Measurements from ENCODE around the gene CACNA1H. TPM values are rescaled to one million over a fixed set of nuclear protein-coding genes. Genes with fewer than 3 reads are reported as not detected.

CACNA1H gene
- total and polyA plus RNA-seq, 5 experiments from 2014 or later = 0.03 to 2.7 (median 1.8) TPM

- Mint-ChIP-seq H3K4me3 (no peak overlapping the region), H3K27ac (no peak overlapping the region), H3K27me3 (peaks cover 0 to 8% (median 0%) of the 10 kb centered on the region in 5 donors), H3K9me3 (no peaks in the 10 kb centered on the region), H3K4me1 (no peaks in the 10 kb centered on the region), H3K36me3 (no peaks in the 10 kb centered on the region)
- no peak for DNase-seq
- no peak for ATAC-seq
- POLR2A ChIA-PET = no interaction called here
Measured at GRCh38 chr16:1117176-1117900, 35.6 kb upstream of the CACNA1H start.

GRCh38 chr16:1117926-1118325 is 35.0 kb upstream of the CACNA1H start:
- Mint-ChIP-seq H3K4me1 (no peaks in the 10 kb centered on the region), H3K9me3 (no peaks in the 10 kb centered on the region), H3K27ac (no peak overlapping the region), H3K36me3 (no peaks in the 10 kb centered on the region), H3K27me3 (peaks cover 0 to 8% (median 0%) of the 10 kb centered on the region in 5 donors), H3K4me3 (no peak overlapping the region)
- ATAC-seq = no peak
- no peak for DNase-seq
- POLR2A ChIA-PET = no interaction called here

DNA sequence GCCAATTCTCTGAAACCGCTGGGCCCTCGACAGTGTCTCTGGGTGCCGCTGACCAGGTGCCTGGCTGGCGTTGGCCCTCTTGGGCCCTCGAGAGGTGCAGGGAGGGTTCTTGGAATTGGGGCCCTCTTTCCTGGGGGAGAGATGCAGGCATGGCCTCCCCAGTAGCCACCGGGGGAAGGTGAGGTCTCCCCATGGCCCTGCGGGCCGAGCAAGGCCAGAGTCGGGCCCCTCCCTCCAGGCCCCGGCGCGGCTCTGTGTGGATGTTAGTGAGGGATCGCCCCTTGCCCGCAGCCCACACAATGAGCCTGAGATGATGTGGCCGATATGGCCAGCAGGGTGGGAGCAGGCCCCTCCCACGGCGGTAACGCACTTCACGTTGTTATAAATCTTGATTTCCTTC is 33.8 kb upstream of the CACNA1H start:
- Mint-ChIP-seq H3K4me1 (no peaks in the 10 kb centered on the region), H3K27me3 (peaks cover 0 to 7% (median 0%) of the 10 kb centered on the region in 5 donors), H3K27ac (no peak overlapping the region), H3K9me3 (no peaks in the 10 kb centered on the region), H3K36me3 (no peaks in the 10 kb centered on the region), H3K4me3 (no peak overlapping the region)
- ATAC-seq = no peak
- POLR2A ChIA-PET = no interaction called here
- no peak for DNase-seq

DNA sequence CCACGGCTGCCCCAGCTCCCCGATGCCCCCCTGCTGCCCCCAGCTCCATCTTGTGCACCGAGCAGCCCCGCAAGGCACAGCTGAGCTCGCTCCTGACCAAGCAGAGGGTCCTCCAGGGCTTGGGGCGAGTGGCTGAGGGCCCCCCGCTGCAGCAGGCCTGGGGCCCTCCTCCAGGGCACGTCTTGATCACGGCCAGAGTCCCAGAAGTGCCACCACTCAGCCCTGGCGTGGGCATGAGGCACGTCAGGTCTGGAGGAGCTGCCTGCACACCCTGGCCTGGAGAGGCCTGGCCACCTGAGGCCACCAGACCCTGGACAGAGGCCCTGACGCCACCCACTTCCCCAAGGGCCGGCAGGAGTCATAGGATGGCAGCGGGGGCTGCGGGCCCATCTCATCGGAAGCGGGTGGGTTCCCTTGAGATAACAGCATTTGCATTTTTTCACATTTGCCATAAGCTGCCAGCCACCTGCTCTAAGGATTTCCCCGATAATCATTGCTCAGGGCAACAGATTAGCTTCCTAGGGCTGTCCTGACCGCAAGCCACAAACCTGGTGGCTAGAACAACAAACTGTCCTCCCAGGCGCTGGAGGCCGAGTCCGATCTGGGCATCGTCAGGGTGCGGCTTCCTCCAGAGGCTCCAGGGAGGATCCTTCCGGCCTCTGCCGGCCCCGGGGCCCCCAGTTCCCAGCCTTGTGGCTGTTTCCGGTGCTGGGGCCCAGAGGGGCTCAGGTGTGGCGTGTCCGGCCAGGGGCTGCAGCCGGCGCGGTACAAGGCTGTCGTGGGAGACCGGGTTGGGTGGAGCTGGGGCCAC is 32.9 kb upstream of the CACNA1H start:
- POLR2A ChIA-PET = no interaction called here
- ATAC-seq = no peak
- Mint-ChIP-seq H3K27me3 (peaks cover 0 to 5% (median 0%) of the 10 kb centered on the region in 5 donors), H3K9me3 (no peaks in the 10 kb centered on the region), H3K27ac (no peak overlapping the region), H3K4me3 (no peak overlapping the region), H3K4me1 (no peaks in the 10 kb centered on the region), H3K36me3 (no peaks in the 10 kb centered on the region)
- no peak for DNase-seq

GRCh38 chr16:1120577-1120941 is 32.3 kb upstream of the CACNA1H start:
- Mint-ChIP-seq H3K27ac (no peak overlapping the region), H3K4me1 (no peaks in the 10 kb centered on the region), H3K27me3 (peaks cover 0 to 3% (median 0%) of the 10 kb centered on the region in 5 donors), H3K9me3 (no peaks in the 10 kb centered on the region), H3K36me3 (no peaks in the 10 kb centered on the region), H3K4me3 (no peak overlapping the region)
- POLR2A ChIA-PET = no interaction called here
- ATAC-seq = no peak
- no peak for DNase-seq

DNA sequence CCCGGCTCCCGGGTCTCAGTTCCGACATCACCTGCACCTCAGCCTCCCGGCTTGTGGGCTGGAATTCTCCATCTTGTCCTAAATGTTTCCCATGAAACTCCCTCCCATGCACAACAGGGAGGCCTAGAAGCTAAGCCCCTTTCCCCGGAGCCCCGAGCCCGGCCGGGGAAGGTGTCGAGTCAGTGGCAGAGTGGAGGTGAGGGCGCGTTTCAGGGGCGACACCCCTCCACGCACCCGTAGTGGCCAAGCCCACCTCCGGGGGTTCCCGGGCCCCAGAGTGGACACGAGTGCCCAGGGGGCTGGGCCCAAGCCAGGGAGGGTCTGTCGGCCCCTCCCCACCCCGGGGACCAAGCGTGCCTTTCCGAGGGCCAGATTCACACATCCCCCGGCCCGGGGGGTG is 31.9 kb upstream of the CACNA1H start:
- DNase-seq (no peak), ATAC-seq (no peak)
- Mint-ChIP-seq H3K9me3 (no peaks in the 10 kb centered on the region), H3K36me3 (no peaks in the 10 kb centered on the region), H3K27ac (no peak overlapping the region), H3K27me3 (peaks cover 0 to 2% (median 0%) of the 10 kb centered on the region in 5 donors), H3K4me3 (no peak overlapping the region), H3K4me1 (peaks cover 0 to 2% (median 0%) of the 10 kb centered on the region in 4 donors)
- POLR2A ChIA-PET = no interaction called here

GRCh38 chr16:1121601-1122397 is 31.1 kb upstream of the CACNA1H start:
- POLR2A ChIA-PET = interaction anchor here (1.1 kb wide), 1 partner anchor 21 kb away, joined by 3 read pairs; no protein-coding TSS in a partner anchor
- DNase-seq (no peak), ATAC-seq (no peak)
- no peaks in the 10 kb centered on the region for H3K27me3 Mint-ChIP-seq
- no peak overlapping the region for H3K4me3 Mint-ChIP-seq
- no peak overlapping the region for H3K27ac Mint-ChIP-seq
- peaks cover 0 to 2% (median 0%) of the 10 kb centered on the region in 4 donors for H3K4me1 Mint-ChIP-seq
- no peaks in the 10 kb centered on the region for H3K9me3 Mint-ChIP-seq
- no peaks in the 10 kb centered on the region for H3K36me3 Mint-ChIP-seq

DNA sequence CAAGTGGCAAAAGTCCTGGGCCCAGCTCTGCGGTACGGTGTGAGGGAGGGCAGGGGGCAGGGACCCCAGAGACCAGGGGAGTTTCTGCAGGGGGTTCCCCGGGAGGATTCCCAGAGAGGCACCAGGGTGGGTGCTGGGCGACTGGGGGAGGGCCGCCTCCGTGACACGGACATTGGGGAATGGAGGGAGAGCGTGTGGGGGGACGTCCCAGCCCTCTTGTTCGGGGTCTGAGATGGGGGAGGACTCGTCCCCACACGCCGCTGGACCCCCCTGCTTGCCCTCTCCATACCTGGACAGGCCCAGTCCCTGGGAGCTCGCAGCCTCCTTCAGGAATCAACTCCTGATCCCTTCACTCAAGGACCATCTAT is 30.5 kb upstream of the CACNA1H start:
- H3K4me3 Mint-ChIP-seq = no peak overlapping the region
- no peak for DNase-seq
- H3K27ac Mint-ChIP-seq = no peak overlapping the region
- no peaks in the 10 kb centered on the region for H3K27me3 Mint-ChIP-seq
- H3K36me3 Mint-ChIP-seq = no peaks in the 10 kb centered on the region
- POLR2A ChIA-PET = interaction anchor here (1.1 kb wide), 1 partner anchor 22 kb away, joined by 3 read pairs; no protein-coding TSS in a partner anchor
- no peak for ATAC-seq
- no peaks in the 10 kb centered on the region for H3K9me3 Mint-ChIP-seq
- peaks cover 0 to 2% (median 0%) of the 10 kb centered on the region in 4 donors for H3K4me1 Mint-ChIP-seq

- peaks cover 0 to 2% (median 0%) of the 10 kb centered on the region in 4 donors for H3K4me1 Mint-ChIP-seq
- H3K4me3 Mint-ChIP-seq = no peak overlapping the region
- DNase-seq (no peak), ATAC-seq (no peak)
- H3K36me3 Mint-ChIP-seq = no peaks in the 10 kb centered on the region
- H3K9me3 Mint-ChIP-seq = no peaks in the 10 kb centered on the region
- H3K27me3 Mint-ChIP-seq = no peaks in the 10 kb centered on the region
- no peak overlapping the region for H3K27ac Mint-ChIP-seq
- POLR2A ChIA-PET = no interaction called here
Measured at GRCh38 chr16:1123525-1124230, 29.2 kb upstream of the CACNA1H start.

- H3K9me3 Mint-ChIP-seq = no peaks in the 10 kb centered on the region
- DNase-seq (no peak), ATAC-seq (no peak)
- H3K36me3 Mint-ChIP-seq = no peaks in the 10 kb centered on the region
- POLR2A ChIA-PET = interaction anchor here (0.6 kb wide), 1 partner anchor 13 kb away, joined by 4 read pairs; no protein-coding TSS in a partner anchor
- no peak overlapping the region for H3K27ac Mint-ChIP-seq
- no peak overlapping the region for H3K4me3 Mint-ChIP-seq
- peaks cover 0 to 2% (median 0%) of the 10 kb centered on the region in 4 donors for H3K4me1 Mint-ChIP-seq
- no peaks in the 10 kb centered on the region for H3K27me3 Mint-ChIP-seq
Measured at GRCh38 chr16:1124291-1124690, 28.6 kb upstream of the CACNA1H start.

GRCh38 chr16:1124795-1125194 is 28.1 kb upstream of the CACNA1H start:
- Mint-ChIP-seq H3K27me3 (no peaks in the 10 kb centered on the region), H3K36me3 (no peaks in the 10 kb centered on the region), H3K4me3 (no peak overlapping the region), H3K4me1 (peaks cover 0 to 2% (median 0%) of the 10 kb centered on the region in 4 donors), H3K27ac (no peak overlapping the region), H3K9me3 (no peaks in the 10 kb centered on the region)
- DNase-seq (no peak), ATAC-seq (no peak)
- POLR2A ChIA-PET = interaction anchor here (0.6 kb wide), 1 partner anchor 13 kb away, joined by 4 read pairs; no protein-coding TSS in a partner anchor

- DNase-seq = peak in 5 of 10 donors; percentile 6 to 44 (median 25)
- POLR2A ChIA-PET = no interaction called here
Measured at GRCh38 chr16:1125471-1125870, 27.4 kb upstream of the CACNA1H start.

More at GRCh38 chr16:1125471-1125870, 27.4 kb upstream of the CACNA1H start:
- H3K4me1 Mint-ChIP-seq = peaks cover 0 to 2% (median 0%) of the 10 kb centered on the region in 4 donors
- H3K27me3 Mint-ChIP-seq = no peaks in the 10 kb centered on the region
- peak; percentile 59 to 81 for ATAC-seq
- no peaks in the 10 kb centered on the region for H3K36me3 Mint-ChIP-seq
- no peak overlapping the region for H3K4me3 Mint-ChIP-seq
- H3K9me3 Mint-ChIP-seq = no peaks in the 10 kb centered on the region
- H3K27ac Mint-ChIP-seq = no peak overlapping the region

Data from naive thymus-derived CD8-positive, alpha-beta T cell (primary cell).